Ureter (tissue), 1 donor: ENCODE results near the gene AARS1. TPM values are rescaled to one million over a fixed set of nuclear protein-coding genes. Genes with fewer than 3 reads are reported as not detected.
"Not testable (repeated sequence)": the region's sequence is repeated elsewhere in the genome, so short reads cannot be mapped to it uniquely, and the experiment has no call there.

Source experiments
- DNase-seq: peaks from one replicate; pipeline ENCODE4 v3.0.0-alpha.2; 2020; ENCODE audit warnings: low spot score
- total RNA-seq: library from RNA; stranded (reverse); gene quantifications from one replicate; pipeline ENCODE4 v1.2.4, GENCODE V29; 2023
- donor health status: DM: yes; HTN: yes; CAD: no.

The AARS1 gene
- total RNA-seq, 1 donor from 2014 or later, result 155 TPM

- not testable (repeated sequence) for DNase-seq
These were observed 64.7 kb downstream of the AARS1 start for GRCh38 chr16:70224645-70225044.

DNA sequence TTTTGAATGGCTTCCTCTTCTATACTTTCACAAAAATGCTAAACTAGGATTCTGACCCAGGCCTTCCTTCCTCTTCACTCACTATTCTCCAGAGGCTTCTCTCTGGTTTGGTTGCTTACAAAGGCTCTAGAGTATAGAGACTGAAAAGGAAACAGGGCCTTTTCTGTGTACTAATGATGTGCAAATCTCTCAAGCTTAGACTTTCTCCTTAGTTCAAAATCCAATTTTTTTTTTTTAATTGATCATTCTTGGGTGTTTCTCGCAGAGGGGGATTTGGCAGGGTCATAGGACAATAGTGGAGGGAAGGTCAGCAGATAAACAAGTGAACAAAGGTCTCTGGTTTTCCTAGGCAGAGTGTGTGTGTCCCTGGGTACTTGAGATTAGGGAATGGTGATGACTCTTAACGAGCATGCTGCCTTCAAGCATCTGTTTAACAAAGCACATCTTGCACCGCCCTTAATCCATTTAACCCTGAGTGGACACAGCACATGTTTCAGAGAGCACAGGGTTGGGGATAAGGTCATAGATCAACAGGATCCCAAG lies 65.3 kb downstream of the AARS1 start:
- not testable (repeated sequence) for DNase-seq

- DNase-seq, result not testable (repeated sequence)
These were observed 66.1 kb downstream of the AARS1 start for GRCh38 chr16:70223216-70223615.

DNA sequence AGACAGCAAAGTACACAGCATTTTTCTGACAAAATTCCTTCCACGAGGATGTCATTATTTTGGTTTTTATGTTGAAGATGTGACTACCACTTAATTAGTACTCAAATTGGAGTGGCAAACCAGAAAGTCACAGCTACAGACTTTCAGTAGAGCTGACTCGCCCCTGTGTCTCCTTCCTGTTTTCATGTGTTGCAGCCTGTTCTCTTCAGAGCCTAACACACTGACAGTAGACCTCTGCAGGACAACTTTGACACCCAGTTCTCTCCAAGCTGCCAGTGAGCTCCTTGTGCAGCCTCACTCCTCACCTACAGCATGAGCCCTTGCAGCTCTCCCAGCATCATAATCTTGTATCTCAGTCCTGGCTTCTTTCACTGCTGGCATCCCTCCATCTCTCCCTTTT lies 66.7 kb downstream of the AARS1 start:
- DNase-seq, result not testable (repeated sequence)

DNA sequence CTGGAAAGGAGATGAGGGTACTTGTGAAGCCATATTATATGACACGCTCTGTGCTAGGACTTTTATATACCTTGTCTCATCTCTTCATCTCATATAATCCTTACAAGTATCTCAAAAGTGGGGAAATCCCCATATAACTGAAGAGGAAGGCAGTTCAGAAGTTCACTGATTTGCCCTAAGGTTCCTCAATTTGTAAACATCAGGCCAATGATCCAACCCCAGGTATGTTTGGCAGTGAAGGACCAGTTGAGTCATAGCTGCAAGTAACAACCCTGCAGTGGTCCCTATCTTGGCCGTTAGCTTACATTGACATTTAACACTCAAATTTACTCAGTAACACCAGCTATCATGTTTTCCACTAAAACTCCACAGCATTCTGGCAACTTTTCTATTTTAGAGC lies 70.7 kb downstream of the AARS1 start:
- DNase-seq, result not testable (repeated sequence)

- not testable (repeated sequence) for DNase-seq
These were observed 82.9 kb downstream of the AARS1 start for GRCh38 chr16:70206382-70206781.

DNA sequence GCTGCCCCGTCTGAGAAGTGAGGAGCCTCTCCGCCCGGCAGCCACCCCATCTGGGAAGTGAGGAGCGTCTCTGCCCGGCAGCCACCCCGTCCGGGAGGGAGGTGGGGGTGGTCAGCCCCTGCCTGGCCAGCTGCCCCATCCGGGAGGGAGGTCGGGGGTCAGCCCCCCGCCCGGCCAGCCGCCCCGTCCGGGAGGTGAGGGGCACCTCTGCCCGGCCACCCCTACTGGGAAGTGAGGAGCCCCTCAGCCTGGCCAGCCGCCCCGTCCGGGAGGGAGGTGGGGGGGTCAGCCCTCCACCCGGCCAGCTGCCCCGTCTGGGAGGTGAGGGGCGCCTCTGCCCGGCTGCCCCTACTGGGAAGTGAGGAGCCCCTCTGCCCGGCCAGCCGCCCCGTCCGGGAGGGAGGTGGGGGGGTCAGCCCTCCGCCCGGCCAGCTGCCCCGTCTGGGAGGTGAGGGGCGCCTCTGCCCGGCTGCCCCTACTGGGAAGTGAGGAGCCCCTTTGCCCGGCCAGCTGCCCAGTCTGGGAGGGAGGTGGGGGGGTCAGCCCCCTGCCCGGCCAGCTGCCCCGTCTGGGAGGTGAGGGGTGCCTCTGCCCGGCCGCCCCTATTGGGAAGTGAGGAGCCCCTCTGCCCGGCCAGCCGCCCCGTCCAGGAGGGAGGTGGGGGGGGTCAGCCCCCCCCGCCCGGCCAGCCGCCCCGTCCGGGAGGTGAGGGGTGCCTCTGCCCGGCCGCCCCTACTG lies 84.5 kb downstream of the AARS1 start:
- not testable (repeated sequence) for DNase-seq

DNA sequence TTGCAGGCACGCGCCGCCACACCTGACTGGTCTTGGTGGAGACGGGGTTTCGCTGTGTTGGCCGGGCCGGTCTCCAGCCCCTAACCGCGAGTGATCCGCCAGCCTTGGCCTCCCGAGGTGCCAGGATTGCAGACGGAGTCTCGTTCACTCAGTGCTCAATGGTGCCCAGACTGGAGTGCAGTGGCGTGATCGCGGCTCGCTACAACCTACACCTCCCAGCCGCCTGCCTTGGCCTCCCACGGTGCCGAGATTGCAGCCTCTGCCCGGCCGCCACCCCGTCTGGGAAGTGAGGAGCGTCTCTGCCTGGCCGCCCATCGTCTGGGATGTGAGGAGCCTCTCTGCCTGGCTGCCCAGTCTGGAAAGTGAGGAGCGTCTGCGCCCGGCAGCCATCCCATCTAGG lies 85.3 kb downstream of the AARS1 start:
- not testable (repeated sequence) for DNase-seq

DNA sequence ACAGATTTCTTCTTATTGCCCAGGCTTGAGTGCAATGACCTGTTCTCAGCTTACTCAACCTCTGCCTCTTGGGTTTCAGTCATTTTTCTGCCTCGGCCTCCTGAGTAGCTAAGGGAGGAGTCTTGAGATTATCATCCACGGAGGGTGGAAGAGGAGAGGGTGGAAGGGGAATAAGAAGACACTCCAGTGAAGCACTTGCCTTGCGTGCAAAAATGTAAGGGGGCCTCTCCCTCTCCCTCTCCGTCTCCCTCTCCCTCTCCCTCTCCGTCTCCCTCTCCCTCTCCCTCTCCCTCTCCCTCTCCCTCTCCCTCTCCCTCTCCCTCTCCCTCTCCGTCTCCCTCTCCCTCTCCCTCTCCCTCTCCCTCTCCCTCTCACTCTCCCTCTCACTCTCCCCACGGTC lies 85.8 kb downstream of the AARS1 start:
- DNase-seq, result not testable (repeated sequence)

Other genes starting within 250 kb of the AARS1 start
- 47.4 TPM for gene PDPR, start 175.2 kb downstream of the AARS1 start, total RNA-seq
- gene CLEC18C, start 115.7 kb downstream of the AARS1 start, total RNA-seq, result 0.96 TPM
- gene EXOSC6, start 37.6 kb downstream of the AARS1 start, total RNA-seq, result 25.6 TPM
- gene DDX19B, start 9.7 kb upstream of the AARS1 start, total RNA-seq, result 35.8 TPM
- 37.3 TPM for gene DDX19A, start 57.4 kb upstream of the AARS1 start, total RNA-seq
- 28.9 TPM for gene ST3GAL2, start 149.6 kb upstream of the AARS1 start, total RNA-seq
- 29.7 TPM for gene FCSK, start 165.1 kb upstream of the AARS1 start, total RNA-seq
- 49.6 TPM for gene COG4, start 234.0 kb upstream of the AARS1 start, total RNA-seq
- gene SF3B3, start 234.3 kb upstream of the AARS1 start, total RNA-seq, result 382 TPM